ENCODE measurements around the gene DVL2. TPM values are rescaled to one million over a fixed set of nuclear protein-coding genes. Genes with fewer than 3 reads are reported as not detected.

DVL2 gene
- total RNA-seq, 1 experiment from 2014 or later, result 82.9 TPM

DNA sequence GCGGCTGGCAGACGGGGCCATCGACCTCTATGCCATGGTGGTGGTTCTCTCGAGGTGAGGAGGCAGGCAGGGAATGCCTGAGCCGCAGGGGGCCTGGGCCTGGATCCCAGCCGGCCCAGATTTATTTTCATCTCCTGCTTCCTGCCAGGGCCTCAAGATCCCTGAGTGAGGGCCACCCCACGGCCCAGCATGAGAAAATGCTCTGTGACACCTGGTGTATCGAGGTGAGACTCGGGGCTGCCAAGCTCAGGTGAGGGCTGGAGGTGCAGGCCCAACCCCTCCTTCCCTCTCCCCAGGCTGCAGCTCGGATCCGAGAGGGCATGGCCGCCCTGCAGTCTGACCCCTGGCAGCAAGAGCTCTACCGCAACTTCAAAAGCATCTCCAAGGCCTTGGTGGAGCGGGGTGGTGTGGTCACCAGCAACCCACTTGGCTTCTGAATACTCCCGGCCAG is 9.6 kb downstream of the DVL2 start:
- no peak overlapping the region for H3K18ac ChIP-seq (ENCODE audit: insufficient read length, low read depth, low read length)
- peaks cover 5% of the 10 kb centered on the region for H3K23me2 ChIP-seq (ENCODE audit: insufficient read length, low read depth, low read length, poor library complexity, severe bottlenecking)
- no CpG with 5 or more reads among the region's 15 CpGs for WGBS (ENCODE audit: extremely low coverage, insufficient read length, low lambda C conversion rate)
- Mint-ChIP-seq H3K4me1 (peaks cover 14 to 18% of the 10 kb centered on the region in 2 experiments), H3K4me3 (no peak overlapping the region), H3K9me3 (no peaks in the 10 kb centered on the region; a peak in 1 of 5 replicates), H3K27ac (no peak overlapping the region; a peak in 2 of 7 replicates), H3K27me3 (ENCODE audit: low read depth) (peaks cover 1% of the 10 kb centered on the region; the same call in 1 of the 2 replicates), H3K36me3 (ENCODE audit: insufficient read depth in 1 of 3, low read depth in 3 of 3) (peaks cover 37 to 85% (median 74%) of the 10 kb centered on the region in 3 experiments; a peak in 6 of 7 replicates)
- no peak overlapping the region for H2AK5ac ChIP-seq (ENCODE audit: insufficient read length, low read length)
- no peak overlapping the region for H2BK15ac ChIP-seq (ENCODE audit: low read depth, low read length)
- no peak overlapping the region for H2BK120ac ChIP-seq (ENCODE audit: low read depth, low read length, poor library complexity, severe bottlenecking)
- H3K79me2 ChIP-seq (ENCODE audit: insufficient read depth, low read length), result no peaks in the 10 kb centered on the region
- H4K5ac ChIP-seq (ENCODE audit: insufficient read length, low read depth, low read length), result no peak overlapping the region
- H3K9me3 ChIP-seq (ENCODE audit: control insufficient read depth, low read depth, low read length), result no peaks in the 10 kb centered on the region
- no peak overlapping the region for H3T11ph ChIP-seq (ENCODE audit: low read length)
- H2BK20ac ChIP-seq (ENCODE audit: low read depth, low read length, poor library complexity, severe bottlenecking), result no peak overlapping the region
- no peak overlapping the region for H3K4me2 ChIP-seq (ENCODE audit: insufficient read depth, insufficient read length, low read length)
- no peaks in the 10 kb centered on the region for H4K20me1 ChIP-seq (ENCODE audit: control insufficient read depth, insufficient read depth, insufficient read length)
- H3K4me1 ChIP-seq (ENCODE audit: insufficient read depth, low read length), result no peaks in the 10 kb centered on the region
- no peaks in the 10 kb centered on the region for H3K27me3 ChIP-seq (ENCODE audit: insufficient read depth, low read length)
- H2AFZ ChIP-seq (ENCODE audit: low read length), result no peak overlapping the region
- no peak for DNase-seq
- H3K23ac ChIP-seq (ENCODE audit: insufficient read length, low read depth, low read length), result no peak overlapping the region
- no peak overlapping the region for H3K4ac ChIP-seq (ENCODE audit: low read depth, low read length)
- H3K9ac ChIP-seq (ENCODE audit: extremely low read depth, insufficient read length, low read length), result no peak overlapping the region
- H3K79me1 ChIP-seq (ENCODE audit: insufficient read depth, low read depth, low read length, poor library complexity, severe bottlenecking), result no peaks in the 10 kb centered on the region
- no peak overlapping the region for H2BK5ac ChIP-seq (ENCODE audit: insufficient read length, low read length)
- no peak overlapping the region for H3K56ac ChIP-seq (ENCODE audit: insufficient read length, low read depth, low read length)
- H4K91ac ChIP-seq (ENCODE audit: insufficient read length, low read depth, low read length), result no peak overlapping the region
- TF ChIP-seq, protein P1, sequence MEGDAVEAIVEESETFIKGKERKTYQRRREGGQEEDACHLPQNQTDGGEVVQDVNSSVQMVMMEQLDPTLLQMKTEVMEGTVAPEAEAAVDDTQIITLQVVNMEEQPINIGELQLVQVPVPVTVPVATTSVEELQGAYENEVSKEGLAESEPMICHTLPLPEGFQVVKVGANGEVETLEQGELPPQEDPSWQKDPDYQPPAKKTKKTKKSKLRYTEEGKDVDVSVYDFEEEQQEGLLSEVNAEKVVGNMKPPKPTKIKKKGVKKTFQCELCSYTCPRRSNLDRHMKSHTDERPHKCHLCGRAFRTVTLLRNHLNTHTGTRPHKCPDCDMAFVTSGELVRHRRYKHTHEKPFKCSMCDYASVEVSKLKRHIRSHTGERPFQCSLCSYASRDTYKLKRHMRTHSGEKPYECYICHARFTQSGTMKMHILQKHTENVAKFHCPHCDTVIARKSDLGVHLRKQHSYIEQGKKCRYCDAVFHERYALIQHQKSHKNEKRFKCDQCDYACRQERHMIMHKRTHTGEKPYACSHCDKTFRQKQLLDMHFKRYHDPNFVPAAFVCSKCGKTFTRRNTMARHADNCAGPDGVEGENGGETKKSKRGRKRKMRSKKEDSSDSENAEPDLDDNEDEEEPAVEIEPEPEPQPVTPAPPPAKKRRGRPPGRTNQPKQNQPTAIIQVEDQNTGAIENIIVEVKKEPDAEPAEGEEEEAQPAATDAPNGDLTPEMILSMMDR (conservative IDR thresholded peaks at IDR 0.05), result no peak
- no peak overlapping the region for H3K27ac ChIP-seq (ENCODE audit: insufficient read length, low read depth, low read length)
- no peak overlapping the region for H3K14ac ChIP-seq (ENCODE audit: insufficient read depth, low read length)
- H4K8ac ChIP-seq (replicated peaks; ENCODE audit: insufficient read length, low read depth, low read length), result no peak overlapping the region
- no peak overlapping the region for H2BK12ac ChIP-seq (ENCODE audit: insufficient read length, low read depth, low read length)

Data from H9 (cell line).